ENCODE measurements around the gene ASIC4. TPM values are rescaled to one million over a fixed set of nuclear protein-coding genes. Genes with fewer than 3 reads are reported as not detected.

The ASIC4 gene
- total and polyA plus RNA-seq, 9 of the 15 experiments (the other 6 are each of a cell fraction or from before 2014, with no cell fraction given), result 0.07 to 19.2 (median 4.8) TPM

DNA sequence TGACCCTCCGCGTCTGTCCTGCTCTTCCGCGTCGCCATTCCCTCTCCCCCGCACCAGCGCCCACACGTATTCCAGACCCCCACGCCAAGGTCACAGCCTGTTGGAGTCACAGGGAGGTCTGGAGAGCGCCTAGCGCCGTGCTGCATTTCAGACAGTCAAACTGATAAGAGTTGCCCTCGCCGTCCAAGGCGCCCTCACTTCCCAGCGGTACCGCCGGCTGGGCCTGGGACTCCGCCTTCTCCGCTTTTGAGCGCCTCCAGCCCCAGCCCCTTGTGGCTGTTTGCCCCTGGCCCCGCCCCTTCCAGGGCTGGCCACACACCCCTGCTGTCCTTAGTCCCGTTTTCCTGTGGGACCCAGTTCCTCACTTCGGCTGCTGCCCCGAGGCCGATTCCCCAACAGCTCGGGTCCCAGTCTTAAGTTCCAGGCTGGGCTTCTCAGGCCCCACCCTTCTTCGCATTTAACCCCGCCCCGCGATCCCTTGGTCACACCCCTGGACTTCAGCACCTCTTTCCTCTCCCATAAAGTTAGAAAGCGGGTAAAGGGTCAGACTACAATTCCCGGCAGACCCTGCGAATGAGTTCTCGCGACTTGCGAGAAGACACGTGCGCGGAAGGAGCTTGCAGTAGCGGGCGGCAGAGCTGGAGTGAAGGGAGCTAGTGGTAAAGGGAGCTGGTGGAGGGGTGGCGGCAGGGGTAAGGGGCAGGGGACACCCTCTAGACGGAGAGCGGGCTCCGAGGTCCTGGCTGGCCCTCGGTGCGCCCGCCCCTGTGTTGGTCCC lies 15.8 kb upstream of the ASIC4 start, which contains the start of gene GMPPA (continued):
- TF ChIP-seq, protein P1, sequence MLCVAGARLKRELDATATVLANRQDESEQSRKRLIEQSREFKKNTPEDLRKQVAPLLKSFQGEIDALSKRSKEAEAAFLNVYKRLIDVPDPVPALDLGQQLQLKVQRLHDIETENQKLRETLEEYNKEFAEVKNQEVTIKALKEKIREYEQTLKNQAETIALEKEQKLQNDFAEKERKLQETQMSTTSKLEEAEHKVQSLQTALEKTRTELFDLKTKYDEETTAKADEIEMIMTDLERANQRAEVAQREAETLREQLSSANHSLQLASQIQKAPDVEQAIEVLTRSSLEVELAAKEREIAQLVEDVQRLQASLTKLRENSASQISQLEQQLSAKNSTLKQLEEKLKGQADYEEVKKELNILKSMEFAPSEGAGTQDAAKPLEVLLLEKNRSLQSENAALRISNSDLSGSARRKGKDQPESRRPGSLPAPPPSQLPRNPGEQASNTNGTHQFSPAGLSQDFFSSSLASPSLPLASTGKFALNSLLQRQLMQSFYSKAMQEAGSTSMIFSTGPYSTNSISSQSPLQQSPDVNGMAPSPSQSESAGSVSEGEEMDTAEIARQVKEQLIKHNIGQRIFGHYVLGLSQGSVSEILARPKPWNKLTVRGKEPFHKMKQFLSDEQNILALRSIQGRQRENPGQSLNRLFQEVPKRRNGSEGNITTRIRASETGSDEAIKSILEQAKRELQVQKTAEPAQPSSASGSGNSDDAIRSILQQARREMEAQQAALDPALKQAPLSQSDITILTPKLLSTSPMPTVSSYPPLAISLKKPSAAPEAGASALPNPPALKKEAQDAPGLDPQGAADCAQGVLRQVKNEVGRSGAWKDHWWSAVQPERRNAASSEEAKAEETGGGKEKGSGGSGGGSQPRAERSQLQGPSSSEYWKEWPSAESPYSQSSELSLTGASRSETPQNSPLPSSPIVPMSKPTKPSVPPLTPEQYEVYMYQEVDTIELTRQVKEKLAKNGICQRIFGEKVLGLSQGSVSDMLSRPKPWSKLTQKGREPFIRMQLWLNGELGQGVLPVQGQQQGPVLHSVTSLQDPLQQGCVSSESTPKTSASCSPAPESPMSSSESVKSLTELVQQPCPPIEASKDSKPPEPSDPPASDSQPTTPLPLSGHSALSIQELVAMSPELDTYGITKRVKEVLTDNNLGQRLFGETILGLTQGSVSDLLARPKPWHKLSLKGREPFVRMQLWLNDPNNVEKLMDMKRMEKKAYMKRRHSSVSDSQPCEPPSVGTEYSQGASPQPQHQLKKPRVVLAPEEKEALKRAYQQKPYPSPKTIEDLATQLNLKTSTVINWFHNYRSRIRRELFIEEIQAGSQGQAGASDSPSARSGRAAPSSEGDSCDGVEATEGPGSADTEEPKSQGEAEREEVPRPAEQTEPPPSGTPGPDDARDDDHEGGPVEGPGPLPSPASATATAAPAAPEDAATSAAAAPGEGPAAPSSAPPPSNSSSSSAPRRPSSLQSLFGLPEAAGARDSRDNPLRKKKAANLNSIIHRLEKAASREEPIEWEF (CRISPR knock-in tag; IDR thresholded peaks at IDR 0.05), result no peak
- TF ChIP-seq, protein P2, sequence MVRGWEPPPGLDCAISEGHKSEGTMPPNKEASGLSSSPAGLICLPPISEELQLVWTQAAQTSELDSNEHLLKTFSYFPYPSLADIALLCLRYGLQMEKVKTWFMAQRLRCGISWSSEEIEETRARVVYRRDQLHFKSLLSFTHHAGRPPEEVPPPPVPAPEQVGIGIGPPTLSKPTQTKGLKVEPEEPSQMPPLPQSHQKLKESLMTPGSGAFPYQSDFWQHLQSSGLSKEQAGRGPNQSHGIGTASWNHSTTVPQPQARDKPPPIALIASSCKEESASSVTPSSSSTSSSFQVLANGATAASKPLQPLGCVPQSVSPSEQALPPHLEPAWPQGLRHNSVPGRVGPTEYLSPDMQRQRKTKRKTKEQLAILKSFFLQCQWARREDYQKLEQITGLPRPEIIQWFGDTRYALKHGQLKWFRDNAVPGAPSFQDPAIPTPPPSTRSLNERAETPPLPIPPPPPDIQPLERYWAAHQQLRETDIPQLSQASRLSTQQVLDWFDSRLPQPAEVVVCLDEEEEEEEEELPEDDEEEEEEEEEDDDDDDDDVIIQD (CRISPR knock-in tag; IDR thresholded peaks at IDR 0.05), result no peak
- TF ChIP-seq, protein P3, sequence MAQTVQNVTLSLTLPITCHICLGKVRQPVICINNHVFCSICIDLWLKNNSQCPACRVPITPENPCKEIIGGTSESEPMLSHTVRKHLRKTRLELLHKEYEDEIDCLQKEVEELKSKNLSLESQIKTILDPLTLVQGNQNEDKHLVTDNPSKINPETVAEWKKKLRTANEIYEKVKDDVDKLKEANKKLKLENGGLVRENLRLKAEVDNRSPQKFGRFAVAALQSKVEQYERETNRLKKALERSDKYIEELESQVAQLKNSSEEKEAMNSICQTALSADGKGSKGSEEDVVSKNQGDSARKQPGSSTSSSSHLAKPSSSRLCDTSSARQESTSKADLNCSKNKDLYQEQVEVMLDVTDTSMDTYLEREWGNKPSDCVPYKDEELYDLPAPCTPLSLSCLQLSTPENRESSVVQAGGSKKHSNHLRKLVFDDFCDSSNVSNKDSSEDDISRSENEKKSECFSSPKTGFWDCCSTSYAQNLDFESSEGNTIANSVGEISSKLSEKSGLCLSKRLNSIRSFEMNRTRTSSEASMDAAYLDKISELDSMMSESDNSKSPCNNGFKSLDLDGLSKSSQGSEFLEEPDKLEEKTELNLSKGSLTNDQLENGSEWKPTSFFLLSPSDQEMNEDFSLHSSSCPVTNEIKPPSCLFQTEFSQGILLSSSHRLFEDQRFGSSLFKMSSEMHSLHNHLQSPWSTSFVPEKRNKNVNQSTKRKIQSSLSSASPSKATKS (CRISPR knock-in tag; IDR thresholded peaks at IDR 0.05), result no peak
- TF ChIP-seq, protein P4, sequence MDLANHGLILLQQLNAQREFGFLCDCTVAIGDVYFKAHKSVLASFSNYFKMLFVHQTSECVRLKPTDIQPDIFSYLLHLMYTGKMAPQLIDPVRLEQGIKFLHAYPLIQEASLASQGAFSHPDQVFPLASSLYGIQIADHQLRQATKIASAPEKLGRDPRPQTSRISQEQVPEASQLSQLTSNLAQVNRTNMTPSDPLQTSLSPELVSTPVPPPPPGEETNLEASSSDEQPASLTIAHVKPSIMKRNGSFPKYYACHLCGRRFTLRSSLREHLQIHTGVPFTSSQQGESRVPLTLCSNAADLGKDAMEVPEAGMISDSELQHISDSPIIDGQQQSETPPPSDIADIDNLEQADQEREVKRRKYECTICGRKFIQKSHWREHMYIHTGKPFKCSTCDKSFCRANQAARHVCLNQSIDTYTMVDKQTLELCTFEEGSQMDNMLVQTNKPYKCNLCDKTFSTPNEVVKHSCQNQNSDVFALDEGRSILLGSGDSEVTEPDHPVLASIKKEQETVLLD (IDR thresholded peaks at IDR 0.05), result peak; percentile 37; the same call in 1 of the 2 replicates
- TF ChIP-seq, protein P5, sequence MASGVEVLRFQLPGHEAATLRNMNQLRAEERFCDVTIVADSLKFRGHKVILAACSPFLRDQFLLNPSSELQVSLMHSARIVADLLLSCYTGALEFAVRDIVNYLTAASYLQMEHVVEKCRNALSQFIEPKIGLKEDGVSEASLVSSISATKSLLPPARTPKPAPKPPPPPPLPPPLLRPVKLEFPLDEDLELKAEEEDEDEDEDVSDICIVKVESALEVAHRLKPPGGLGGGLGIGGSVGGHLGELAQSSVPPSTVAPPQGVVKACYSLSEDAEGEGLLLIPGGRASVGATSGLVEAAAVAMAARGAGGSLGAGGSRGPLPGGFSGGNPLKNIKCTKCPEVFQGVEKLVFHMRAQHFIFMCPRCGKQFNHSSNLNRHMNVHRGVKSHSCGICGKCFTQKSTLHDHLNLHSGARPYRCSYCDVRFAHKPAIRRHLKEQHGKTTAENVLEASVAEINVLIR (CRISPR knock-in tag; IDR thresholded peaks at IDR 0.05), result no peak
- TF ChIP-seq MIER1 (IDR thresholded peaks at IDR 0.05; ENCODE audit: low read depth), result no peak
- no peak for TF ChIP-seq SAFB2 (IDR thresholded peaks at IDR 0.05; ENCODE audit: borderline replicate concordance, low read depth, low read length, severe bottlenecking)
- TF ChIP-seq, protein P6, sequence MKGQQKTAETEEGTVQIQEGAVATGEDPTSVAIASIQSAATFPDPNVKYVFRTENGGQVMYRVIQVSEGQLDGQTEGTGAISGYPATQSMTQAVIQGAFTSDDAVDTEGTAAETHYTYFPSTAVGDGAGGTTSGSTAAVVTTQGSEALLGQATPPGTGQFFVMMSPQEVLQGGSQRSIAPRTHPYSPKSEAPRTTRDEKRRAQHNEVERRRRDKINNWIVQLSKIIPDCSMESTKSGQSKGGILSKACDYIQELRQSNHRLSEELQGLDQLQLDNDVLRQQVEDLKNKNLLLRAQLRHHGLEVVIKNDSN (CRISPR knock-in tag; IDR thresholded peaks at IDR 0.05), result peak; percentile 88
- no peak for TF ChIP-seq SMC3 (conservative IDR thresholded peaks at IDR 0.05; ENCODE audit: insufficient read depth, low read depth, low read length)
- peak; percentile 76 for TF ChIP-seq MYC (IDR thresholded peaks at IDR 0.05; ENCODE audit: low read depth, low read length)
- TF ChIP-seq MYC (CRISPR knock-in tag; IDR thresholded peaks at IDR 0.05; ENCODE audit: borderline replicate concordance, low read depth), result no peak
- TF ChIP-seq ZNF699 (CRISPR knock-in tag; IDR thresholded peaks at IDR 0.05; ENCODE audit: insufficient replicate concordance), result no peak
- TF ChIP-seq NFIC (IDR thresholded peaks at IDR 0.05), result peak; percentile 74

Measured in K562 (cell line).